ENCODE data around the gene ACO2. TPM values are rescaled to one million over a fixed set of nuclear protein-coding genes. Genes with fewer than 3 reads are reported as not detected.

Gene ACO2
- total RNA-seq, 4 donors from 2014 or later, result 83.7 to 90.4 (median 87.0) TPM

- peak overlapping the region; percentile 75 to 95 (median 92) for H3K4me3 ChIP-seq
- no peak for TF ChIP-seq POLR2A (IDR thresholded peaks at IDR 0.05)
- TF ChIP-seq CTCF (IDR thresholded peaks at IDR 0.05), result no peak
- intact Hi-C loops (cut with DNase I), result no loop called here
- no peaks in the 10 kb centered on the region for H3K9me3 ChIP-seq
- H3K27me3 ChIP-seq, result no peaks in the 10 kb centered on the region
- WGBS, 2 donors, result 25 to 27% methylated on average over 14 of the region's 21 CpGs
- peaks cover 0 to 19% (median 3%) of the 10 kb centered on the region in 3 donors for H3K36me3 ChIP-seq
- H3K27ac ChIP-seq, result peak overlapping the region in 3 of 4 donors; percentile 93 to 96 (median 93)
- DNase-seq, result no peak
- peaks cover 22 to 49% (median 25%) of the 10 kb centered on the region in 3 donors for H3K4me1 ChIP-seq
Measured at GRCh38 chr22:41544671-41545476, 76.0 kb downstream of the ACO2 start.

- intact Hi-C loops (cut with DNase I), result no loop called here
- TF ChIP-seq POLR2A (IDR thresholded peaks at IDR 0.05) (no peak), CTCF (IDR thresholded peaks at IDR 0.05) (no peak)
- WGBS, 2 donors, result 77 to 93% methylated on average over 4 to 5 of the region's 5 CpGs
- H3K4me1 ChIP-seq, result peaks cover 7 to 9% (median 8%) of the 10 kb centered on the region in 3 donors
- no peaks in the 10 kb centered on the region for H3K36me3 ChIP-seq
- DNase-seq, result no peak
- no peaks in the 10 kb centered on the region for H3K27me3 ChIP-seq
- no peak overlapping the region for H3K27ac ChIP-seq
- no peak overlapping the region for H3K4me3 ChIP-seq
- H3K9me3 ChIP-seq, result no peaks in the 10 kb centered on the region
Measured at GRCh38 chr22:41548830-41549211, 79.9 kb downstream of the ACO2 start.

GRCh38 chr22:41550952-41551491 lies 82.1 kb downstream of the ACO2 start:
- TF ChIP-seq POLR2A (IDR thresholded peaks at IDR 0.05) (no peak), CTCF (IDR thresholded peaks at IDR 0.05) (no peak)
- WGBS, 2 donors, result 77 to 83% methylated on average over 9 to 10 of the region's 12 CpGs
- no peaks in the 10 kb centered on the region for H3K4me1 ChIP-seq
- H3K27ac ChIP-seq, result no peak overlapping the region
- H3K9me3 ChIP-seq, result no peaks in the 10 kb centered on the region
- no peaks in the 10 kb centered on the region for H3K36me3 ChIP-seq
- intact Hi-C loops (cut with DNase I), result no loop called here
- no peak for DNase-seq
- H3K4me3 ChIP-seq, result no peak overlapping the region
- no peaks in the 10 kb centered on the region for H3K27me3 ChIP-seq

GRCh38 chr22:41551877-41552582 lies 83.1 kb downstream of the ACO2 start:
- peaks cover 0 to 6% (median 2%) of the 10 kb centered on the region in 3 donors for H3K4me1 ChIP-seq
- no peak overlapping the region for H3K27ac ChIP-seq
- intact Hi-C loops (cut with DNase I), result no loop called here
- DNase-seq, result no peak
- WGBS, 2 donors, result 60 to 62% methylated on average over 10 of the region's 11 CpGs
- H3K9me3 ChIP-seq, result no peaks in the 10 kb centered on the region
- no peak overlapping the region for H3K4me3 ChIP-seq
- H3K27me3 ChIP-seq, result no peaks in the 10 kb centered on the region
- TF ChIP-seq POLR2A (IDR thresholded peaks at IDR 0.05) (no peak), CTCF (IDR thresholded peaks at IDR 0.05) (no peak)
- no peaks in the 10 kb centered on the region for H3K36me3 ChIP-seq

Data from esophagus squamous epithelium (tissue), 5 donors.